Stimulated activated CD4-positive, alpha-beta T cell treated with anti-CD3 and anti-CD28 coated beads, TNF-alpha, amount 100 ng/mL, for 24 hours (primary cell): ENCODE data around the gene MYO1E.
"Not testable (repeated sequence)": the region's sequence is repeated elsewhere in the genome, so short reads cannot be mapped to it uniquely, and the experiment has no call there.

Source experiments
- DNase-seq, 3 experiments: peaks; one replicate each; pipeline ENCODE4 v3.0.0-alpha.2; 2020; ENCODE audit warnings: low read depth in 3 of 3

Gene MYO1E

DNA sequence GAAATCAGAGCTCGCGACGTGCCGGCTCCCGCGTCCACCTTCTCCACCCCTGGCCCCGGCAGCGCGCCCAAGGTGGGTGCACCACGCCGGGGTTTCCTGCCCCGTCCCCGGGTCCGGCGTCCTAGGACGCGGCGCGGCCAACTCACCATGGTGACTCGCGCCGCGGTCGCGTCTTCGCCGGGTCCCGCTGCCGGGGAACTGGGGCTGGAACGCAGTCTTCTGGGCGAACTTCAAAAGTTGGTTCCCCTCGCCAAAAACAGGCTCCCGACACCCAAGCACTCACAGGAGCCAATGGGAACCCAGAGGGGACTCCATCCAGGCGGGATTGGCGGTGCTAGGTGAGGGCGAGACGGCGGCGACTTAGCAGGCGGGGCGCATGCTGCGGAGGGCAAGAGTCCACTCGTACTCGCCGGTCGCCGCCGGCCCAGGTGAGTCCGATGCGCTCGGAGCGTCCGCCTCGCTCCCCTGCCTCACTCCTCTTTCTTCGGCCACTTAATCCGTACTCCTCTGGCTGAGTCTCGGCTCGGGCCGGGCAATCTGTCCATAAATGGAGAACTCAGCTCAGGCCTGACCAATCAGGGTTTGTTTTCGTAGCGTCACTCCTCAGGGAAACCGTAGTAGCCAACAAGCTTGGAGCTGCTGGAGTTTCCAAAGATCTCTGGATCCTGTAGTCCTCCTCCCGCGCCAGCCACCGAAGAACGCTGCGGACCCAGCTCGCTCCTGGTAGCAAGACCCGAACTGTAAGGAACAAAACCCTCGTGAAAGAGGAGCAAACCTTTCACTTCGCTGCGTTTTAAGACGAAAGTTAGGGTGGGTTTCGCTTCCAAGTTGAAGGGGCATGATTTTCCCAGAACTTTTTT lies at the start of gene MYO1E:
Gene MYO1E, minus strand, starts transcription at position 520 of the 860 bp plus-strand sequence. Its CDS starts 371 bp downstream, at position 149.
- DNase-seq, result peak in 1 of 3 experiments; percentile 28

DNA sequence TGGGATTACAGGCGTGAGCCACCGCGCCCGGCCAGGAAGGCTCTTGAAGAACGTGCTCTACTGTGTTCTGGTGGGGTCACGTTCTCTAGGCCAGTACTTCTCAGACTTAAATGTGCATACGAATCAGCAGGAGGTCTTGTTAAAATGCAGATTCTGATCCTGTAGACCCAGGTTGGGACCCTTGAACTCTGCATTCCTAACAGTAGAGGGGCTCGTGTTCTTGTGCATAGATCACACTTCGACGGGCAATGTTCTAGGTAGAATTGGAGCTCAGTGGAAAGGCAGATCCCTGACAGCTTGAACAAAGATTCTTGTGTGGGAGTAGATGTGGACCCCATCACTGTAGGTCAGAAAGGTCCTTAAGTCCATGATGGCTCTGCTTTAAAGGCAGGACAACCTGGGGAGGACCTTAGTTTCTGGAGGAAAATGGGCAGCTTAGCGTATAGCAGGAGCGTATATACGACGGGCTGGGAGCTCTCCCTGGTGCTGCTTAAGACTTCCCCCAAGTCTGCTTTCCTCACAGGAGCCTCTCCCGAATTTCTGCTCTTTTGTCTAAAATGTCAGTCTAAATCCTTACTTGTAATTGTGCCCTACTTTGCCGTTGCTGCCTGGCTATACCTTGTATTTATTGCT lies 48.4 kb upstream of the MYO1E start:
- DNase-seq, result no peak

DNA sequence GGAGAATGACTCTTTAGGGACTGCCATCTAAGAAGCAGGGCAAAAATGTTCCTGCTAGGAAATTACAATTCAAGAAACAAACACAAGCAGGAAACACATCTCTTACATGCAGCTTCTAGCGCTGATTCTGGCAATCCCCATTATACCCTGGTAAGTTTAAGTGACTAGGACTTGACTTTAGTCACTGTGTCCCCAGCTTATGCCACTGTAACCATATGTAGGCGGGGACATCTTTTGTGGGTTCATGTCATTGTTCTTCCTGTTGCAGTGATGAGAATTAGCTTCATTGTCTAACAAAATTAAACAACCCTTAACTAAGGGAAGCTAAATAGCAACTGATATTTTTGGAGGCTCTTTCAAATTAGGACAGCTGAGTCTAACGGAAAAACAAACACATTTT lies 47.4 kb upstream of the MYO1E start:
- no peak for DNase-seq

DNA sequence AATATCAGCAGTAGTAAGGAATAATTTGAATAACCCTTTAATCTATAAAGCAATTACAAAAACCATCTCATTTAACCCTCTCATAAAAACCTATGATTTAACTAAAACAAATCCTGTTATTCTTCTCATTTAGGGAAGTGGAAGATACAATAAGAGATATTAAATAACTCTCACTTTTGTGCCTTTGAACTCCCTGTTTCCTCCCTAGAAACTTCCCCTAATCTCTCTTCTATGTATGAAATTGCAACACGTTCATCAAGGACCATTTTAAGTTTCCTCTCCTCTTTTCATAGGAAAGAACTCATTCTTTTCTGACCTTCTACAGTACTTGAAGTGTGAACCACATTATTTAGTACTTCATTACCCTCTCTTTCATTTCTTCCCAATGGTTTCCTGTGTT lies 46.5 kb upstream of the MYO1E start:
- no peak for DNase-seq

DNA sequence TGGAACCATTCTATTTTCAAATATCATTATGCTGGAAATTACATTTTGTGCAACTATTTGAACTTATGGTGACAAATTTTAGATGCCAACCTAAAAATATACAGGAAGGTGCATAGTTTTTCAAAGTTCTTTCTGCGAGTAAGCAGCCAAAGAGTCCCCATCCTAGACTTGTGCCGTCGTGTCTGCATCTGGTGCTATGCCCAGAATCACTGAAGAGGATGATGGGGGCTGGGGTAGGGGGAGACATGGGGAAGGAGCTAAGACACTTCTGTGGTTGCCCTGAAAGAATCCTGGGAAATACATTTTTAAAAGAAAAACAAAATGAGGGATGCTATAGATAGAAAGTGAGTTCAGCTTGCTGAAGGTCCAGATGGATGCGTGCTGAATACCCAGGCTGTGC lies 44.1 kb upstream of the MYO1E start:
- no peak for DNase-seq

DNA sequence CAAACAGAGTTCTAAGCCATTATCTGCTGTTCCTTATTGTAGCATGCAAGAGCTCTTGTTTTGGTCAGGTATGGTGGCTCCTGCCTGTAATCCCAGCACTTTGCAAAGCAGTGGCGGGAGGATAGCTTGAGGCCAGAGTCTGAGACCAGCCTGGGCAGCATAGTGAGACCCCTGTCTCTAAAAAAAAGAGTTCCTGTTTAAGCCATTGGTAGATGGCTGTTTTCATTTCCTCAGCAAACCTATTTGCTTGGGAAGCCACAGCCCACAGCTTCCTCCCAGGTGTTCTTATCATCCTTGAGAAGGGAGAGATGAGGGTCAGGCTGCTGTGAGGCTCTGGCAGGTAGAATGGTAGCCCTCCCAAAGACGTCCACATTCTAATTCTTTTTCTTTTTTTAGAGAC lies 40.9 kb upstream of the MYO1E start:
- no peak for DNase-seq

DNA sequence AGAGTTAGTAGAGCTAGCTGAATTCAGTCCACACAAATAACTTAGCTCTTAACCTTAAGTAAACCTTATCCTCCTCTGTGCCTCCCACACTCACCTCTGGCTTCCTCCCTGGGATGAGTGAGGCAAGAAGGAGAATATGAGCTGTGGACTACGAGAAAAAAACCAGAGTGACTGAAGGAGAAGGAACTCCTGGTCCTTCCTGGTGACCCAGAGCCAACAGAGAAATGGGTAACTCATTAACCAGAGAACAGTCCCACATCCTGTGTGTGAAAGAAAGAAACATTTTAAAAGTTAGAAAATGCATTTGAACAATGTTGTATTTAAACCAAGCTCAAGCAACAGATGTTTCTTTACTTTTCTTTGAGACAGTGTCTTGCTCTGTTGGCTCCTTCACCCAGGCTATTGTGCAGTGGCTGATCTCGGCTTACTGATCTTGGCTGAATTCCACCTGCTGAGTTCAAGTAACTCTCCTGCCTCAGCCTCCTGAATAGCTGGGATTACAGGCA lies 37.8 kb upstream of the MYO1E start:
- DNase-seq, result no peak

DNA sequence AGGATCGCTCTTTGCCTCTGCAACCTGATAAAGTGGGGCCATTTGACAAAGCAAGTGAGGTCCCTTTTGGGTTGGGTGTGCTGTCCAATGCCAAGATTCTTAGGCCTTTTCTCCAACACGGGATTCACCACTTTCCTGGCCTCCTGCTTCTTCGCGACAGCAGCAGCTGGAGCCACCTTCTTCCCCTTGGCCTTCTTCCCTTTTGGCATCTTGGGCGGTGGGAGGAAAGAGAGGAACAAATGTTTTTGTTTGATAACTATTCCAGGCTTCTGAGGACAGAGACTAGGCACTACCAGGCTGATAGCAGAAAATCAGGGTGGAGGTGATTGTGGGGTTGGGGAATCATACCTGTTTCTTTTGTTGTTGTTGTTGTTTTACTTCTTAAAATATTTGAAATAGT lies 35.3 kb upstream of the MYO1E start:
- DNase-seq, result no peak

DNA sequence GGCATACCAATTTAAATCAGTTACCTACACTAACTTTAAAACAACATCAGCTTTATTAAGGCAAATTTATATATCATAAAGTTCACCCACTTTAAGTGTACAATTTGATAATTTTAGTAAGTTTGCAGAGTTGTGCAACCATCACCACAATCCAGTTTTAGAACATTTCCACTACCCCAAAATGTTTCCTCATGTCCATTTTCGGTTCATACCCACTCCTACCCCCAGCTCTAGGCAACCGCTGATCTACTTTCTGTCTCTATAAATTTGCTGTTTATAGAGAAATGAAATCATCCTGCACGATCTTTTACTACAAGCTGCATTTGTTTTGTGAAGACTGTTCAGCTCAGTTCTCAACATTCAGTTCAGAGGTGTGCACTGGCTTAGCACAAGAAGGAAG lies 33.8 kb upstream of the MYO1E start:
- no peak for DNase-seq

DNA sequence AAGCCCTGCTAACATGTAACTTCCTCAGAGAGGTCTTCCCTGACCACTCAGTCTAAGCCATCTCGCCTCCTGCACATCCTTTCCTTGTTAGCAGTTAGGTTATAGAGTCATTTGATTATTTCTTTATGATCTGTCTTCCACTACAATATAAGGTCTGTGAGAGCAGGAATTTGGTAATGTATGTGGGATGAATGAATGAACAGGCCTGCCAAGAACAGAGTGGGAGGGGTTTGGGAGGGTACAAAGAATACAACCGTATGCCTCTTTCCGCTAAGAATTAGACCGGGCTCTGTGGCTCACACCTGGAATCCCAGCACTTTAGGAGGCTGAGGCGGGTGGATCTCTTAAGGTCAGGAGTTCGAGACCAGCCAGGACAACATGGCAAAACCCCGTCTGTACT lies 32.4 kb upstream of the MYO1E start:
- no peak for DNase-seq

DNA sequence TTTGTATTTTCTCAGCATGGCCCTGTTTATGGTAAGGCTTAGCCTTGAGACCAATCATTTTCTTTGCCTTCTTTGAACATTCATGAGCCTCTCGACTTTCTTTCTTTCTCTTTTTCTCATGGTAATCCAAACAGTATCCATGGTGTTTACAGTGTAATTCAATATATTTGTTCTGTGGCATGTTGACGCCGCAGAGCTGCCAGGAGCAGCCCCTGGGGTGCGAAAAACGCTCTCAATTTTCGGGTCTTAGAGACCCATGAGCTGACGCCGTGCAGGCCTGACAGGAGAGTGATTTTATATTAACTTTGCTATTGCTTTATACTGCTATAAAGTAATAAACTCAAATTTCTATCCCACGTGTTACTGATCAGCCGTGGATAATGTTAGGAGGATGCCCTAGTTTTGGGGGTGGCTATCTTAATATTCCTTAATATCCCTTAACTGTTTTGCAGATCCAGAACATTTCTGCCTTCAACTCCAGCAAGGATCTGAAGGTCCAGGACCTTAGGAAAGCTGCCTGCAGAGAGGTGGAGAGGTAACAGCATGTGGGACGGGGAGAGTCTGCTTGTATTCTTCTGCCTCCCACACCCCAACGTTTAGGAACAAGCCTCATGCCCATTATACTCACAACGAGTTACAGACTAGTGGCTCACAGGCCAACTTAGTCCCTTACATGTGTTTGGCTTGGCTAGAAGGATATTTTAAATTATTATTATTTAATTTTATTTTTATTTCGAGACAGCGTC lies 29.3 kb upstream of the MYO1E start:
- no peak for DNase-seq

DNA sequence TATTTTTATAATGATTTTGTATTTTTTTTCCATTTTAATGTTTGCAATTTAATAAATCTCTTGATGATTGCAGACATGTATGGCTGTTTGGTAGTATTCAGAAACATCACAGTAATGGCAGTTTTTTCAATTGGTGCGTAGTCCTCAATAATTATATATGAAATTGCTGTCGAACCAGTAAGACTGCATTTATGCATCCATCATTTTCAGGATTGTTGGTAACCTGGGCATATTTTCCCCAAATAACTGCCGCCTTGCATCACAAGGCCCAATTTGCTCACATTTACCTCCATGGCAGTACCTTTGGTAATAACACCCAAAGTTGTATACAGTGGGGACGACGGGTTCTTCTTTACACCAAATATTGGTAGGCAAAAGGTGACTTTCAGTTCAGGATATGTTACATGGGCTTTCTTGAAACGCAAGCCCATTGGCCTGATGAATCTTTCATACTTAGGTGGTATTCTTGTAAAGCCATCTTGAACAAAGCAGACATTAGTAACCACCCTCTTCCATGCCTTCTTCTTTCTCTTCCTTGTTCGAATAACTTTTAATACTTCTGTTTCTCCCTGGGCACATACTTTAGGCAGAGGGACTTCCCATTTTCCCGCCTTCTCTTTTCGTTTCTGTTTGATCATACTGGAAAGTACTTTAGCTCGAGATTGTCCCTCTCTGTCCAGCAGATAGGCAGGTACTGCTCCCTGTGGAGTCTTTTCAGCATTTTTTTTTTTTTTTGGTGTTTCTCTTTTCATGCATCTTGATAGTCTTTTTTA lies 28.6 kb upstream of the MYO1E start:
- not testable (repeated sequence) for DNase-seq

DNA sequence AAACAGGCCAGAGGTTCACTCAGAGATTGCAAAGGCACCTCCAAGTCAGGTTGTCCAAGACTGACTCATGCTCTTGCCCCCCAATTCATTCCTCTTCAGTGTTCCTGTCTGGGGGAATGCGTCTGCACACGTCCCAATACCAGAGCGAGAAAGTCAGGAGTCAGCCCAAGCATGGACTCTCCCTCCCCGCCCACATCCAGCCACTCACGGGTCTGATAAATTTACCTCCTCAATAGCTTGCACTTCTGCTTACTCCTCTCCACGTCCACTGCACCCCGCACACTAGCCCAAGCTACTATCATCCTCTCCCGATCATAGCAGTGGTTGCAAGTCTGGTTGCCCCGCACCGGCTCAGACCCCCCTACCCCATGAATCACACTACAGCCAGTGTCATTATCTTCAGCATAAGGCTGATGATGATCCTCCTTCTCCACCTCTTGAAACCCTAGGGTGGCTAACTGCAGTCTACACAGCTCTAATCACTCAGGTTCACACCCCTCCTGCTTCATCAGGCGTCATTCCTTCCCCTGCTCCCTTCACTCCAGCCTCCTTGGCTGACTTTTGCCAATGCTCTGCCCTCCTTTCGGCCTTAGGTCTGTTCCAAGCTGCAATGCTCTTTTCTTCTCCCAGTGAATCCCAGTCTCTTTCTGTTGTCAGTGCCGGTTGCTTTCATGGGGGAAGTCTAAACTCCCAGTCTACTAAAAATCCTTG lies 27.6 kb upstream of the MYO1E start:
- DNase-seq, result no peak

DNA sequence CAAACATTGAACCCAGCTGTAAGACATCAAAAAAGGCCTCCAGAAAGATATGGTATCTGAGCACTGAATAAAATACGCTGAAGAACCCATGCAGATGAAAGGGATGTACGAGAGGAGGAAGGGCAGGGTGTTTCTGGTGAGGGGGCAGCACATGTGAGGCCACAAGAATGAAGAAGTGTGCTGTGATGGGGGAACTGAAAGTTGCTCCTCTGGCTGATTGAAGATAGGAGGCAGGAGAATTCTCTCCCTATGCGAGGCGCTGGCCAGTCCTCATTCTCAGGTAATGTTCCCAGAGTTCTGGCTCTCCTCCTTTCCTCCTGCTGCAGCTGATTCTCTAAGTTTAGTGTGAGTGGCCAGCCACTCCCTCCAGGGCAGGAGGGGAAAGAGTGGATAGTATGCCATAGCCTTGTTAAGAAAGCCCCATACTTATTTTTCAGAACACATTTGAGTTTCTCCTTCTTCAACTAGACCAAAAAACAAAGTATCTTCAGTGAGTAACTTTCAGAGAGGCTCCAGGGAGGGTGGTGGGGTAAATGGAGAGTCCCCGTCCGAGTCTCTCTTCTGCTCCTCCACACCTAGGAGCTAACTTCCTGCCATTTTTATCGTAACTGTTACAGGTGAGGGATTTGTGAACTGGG lies 26.9 kb upstream of the MYO1E start:
- DNase-seq, result no peak

DNA sequence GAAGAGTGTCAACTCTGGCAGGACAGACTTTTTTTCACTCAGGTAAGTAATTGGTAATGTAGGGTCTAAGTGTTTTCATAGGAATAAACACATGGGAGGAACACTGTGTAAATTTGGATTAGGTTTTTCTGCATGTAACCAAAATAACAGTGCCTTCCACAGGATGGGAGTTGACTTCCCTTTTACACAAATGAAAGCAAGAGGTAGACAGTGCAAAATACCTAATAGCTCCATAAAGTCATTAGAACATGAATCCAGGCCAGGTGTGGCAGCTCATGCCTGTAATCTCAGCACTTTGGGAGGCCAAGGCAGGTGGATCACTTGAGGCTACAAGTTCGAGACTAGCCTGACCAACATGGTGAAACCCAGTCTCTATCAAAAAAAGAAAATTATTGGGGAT lies 25.5 kb upstream of the MYO1E start:
- DNase-seq, result no peak

DNA sequence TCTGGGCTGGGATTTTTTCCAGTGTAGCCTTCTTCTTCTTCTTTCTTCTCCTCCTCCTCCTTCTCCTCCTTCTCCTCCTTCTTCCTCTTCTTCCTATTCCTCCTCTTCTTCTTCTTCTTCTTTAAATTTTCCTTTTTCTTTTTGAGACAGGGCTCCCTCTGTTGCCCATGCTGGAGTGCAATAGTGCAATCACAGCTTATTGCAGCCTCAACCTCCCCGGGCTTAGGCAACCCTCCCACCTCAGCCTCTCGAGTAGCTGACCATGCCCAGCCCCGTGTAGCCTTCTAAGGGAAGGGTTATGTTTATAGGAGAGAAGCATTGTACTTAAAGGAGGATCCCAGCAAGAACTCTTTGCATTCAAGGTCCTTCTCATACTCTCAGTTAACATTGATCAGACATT lies 24.0 kb upstream of the MYO1E start:
- DNase-seq, result no peak

DNA sequence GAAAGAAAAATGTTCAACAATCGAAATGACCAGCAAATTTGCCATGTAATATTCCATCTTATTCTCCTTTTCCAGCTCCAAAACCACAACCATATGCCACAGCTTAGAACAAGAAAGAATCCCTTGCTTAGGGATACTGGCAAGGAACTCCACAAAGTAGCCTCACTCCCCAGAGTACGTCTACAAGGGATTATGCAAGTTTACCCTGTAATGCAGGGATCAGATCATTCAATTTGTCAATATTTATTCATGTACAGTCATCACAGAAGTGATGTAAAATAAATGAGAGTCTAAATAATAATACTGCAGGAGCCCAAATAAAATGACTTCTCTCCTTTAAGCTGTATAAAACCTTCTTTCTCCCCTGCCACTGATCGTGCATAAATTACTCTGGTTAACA lies 23.5 kb upstream of the MYO1E start:
- no peak for DNase-seq

DNA sequence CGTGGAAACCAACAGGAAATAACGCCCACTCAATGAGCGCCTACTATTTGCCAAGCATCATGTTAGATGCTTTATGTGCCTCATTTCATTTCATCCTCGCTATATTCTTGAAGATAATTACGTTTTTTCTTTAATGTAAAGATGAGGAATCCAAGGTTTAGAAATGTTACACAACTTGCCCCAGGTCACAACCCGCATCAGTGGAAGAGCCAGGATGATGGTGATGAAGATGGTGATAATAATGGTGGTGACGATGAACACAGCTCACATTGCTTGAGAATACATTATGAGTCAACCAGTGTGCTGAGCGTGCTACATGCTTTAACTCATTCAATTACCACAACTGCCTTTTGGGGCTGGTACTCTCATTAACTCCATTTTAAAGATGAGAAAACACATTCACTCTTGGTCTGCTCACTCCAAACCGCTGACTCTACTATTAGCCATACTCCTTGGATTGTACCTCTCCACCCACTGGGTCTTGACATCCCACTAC lies 21.5 kb upstream of the MYO1E start:
- DNase-seq, result no peak

DNA sequence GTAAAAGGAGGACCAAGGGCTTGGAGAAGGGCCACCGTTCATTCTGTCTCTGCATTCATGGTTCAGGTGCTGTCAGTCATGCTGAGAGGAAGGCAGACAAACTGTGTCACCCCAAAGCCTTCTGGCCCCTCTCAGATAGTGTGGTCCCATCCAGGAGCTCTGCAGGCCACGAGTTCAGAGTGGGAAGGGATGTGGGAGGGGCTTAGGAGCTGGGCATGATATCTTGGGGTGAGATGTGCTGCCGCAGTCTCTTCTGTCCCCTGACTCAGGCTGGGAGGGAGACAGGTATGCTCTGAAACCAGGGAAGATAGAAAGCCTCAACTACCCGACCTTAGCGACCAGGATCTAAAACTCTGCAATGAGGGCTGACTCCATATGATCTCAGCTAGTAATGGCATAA lies 19.6 kb upstream of the MYO1E start:
- no peak for DNase-seq

DNA sequence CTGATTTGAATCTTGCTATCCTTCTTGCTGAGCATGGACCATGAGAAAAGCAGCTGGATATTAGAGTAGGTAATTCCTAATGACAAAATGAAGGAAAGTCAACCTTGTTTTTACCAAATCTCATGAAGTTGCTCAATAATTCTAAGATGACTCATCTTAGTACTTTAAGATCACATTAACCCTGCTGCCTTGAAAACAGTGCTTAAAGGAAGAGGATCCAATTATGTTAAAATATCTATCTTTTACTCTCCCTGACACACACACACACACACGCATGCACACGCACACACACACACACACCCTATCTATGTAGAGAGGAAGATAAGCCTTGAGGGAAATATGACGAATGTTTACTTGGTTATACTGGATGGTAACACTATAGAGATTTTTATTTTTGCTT lies 16.0 kb upstream of the MYO1E start:
- no peak for DNase-seq
